HCT116 (cell line): ENCODE measurements around the gene HERPUD2. TPM values are rescaled to one million over a fixed set of nuclear protein-coding genes. Genes with fewer than 3 reads are reported as not detected.

Experiments
- ATAC-seq: fragments of 200-7000 bp; cut with Tn5 transposase; 2 replicates; pipeline ENCODE4 v1.9.1; 2020; ENCODE audit warnings: mild to moderate bottlenecking, moderate library complexity
- BruUV-seq: library from RNA; stranded (reverse); fragments of 400-500 nt; replicated peaks from 2 replicates; lab custom pipeline; 2021; lab: Mats Ljungman, UMichigan
- CTCF ChIA-PET: fragments of 300-600 bp; sonication (Branson Sonifier 250); formaldehyde crosslinking; loops from one replicate; lab custom pipeline; 2021; ENCODE audit warnings: antibody characterized with exemption; lab: Charles Lee
- POLR2A ChIA-PET: fragments of 300-600, 350-600 bp; sonication (Branson Sonifier 250); formaldehyde crosslinking; loops from one replicate; lab custom pipeline; 2021; ENCODE audit warnings: antibody characterized with exemption; lab: Charles Lee
- RAD21 ChIA-PET, 2 experiments: fragments of 300-600 bp; sonication (Branson Sonifier 250); formaldehyde crosslinking; loops; one replicate each; lab custom pipeline; 2023; ENCODE audit warnings: low total read pairs in 2 of 2; ENCODE audit not compliant: uncharacterized antibody in 2 of 2, unreplicated experiment in 2 of 2, low non-redundant PET in 1 of 2; lab: Charles Lee
- DNase-seq: peaks from one replicate; pipeline ENCODE4 v3.0.0-alpha.2; 2010; ENCODE audit warnings: low read depth, low spot score
- H2AFZ ChIP-seq: fragments of 200-600 bp; shearing (Covaris generic), sonication (generic); 2 replicates; pipeline ENCODE4 v1.6.1; 2017; ENCODE audit warnings: low read depth, mixed run types, mixed read lengths, antibody characterized with exemption, low read length; ENCODE audit not compliant: poor library complexity, severe bottlenecking
- H3K27ac ChIP-seq: 2 replicates; pipeline ENCODE4 v1.5.1; 2012; ENCODE audit warnings: low read depth, low read length
- H3K27me3 ChIP-seq: fragments of 200-600 bp; sonication (generic); 2 replicates; pipeline ENCODE4 v1.6.1; 2016; ENCODE audit warnings: mixed run types, low read length, mixed read lengths; ENCODE audit not compliant: insufficient read depth
- H3K36me3 ChIP-seq, 2 experiments: fragments of 200-500 bp in 1 of 2; fragments of 200-600 bp in 1 of 2; sonication (Bioruptor generic) in 1 of 2; sonication (generic) in 1 of 2; 2 replicates each; pipeline versions ENCODE4 v1.5.1 to v1.6.1; 2014 to 2016; ENCODE audit warnings: low read length in 2 of 2, inconsistent platforms in 1 of 2, mixed read lengths in 1 of 2, mixed run types in 1 of 2; ENCODE audit not compliant: insufficient read depth in 2 of 2, control insufficient read depth in 1 of 2
- H3K4me1 ChIP-seq, 2 experiments: fragments of 200-600 bp in 1 of 2; sonication (generic) in 1 of 2; 2 replicates each; pipeline versions ENCODE4 v1.5.1 to v1.6.1; 2012 to 2017; ENCODE audit warnings: low read length in 2 of 2, inconsistent platforms in 1 of 2, mild to moderate bottlenecking in 1 of 2, mixed read lengths in 1 of 2, mixed run types in 1 of 2, moderate library complexity in 1 of 2; ENCODE audit not compliant: insufficient read depth in 2 of 2, control insufficient read depth in 1 of 2
- H3K4me2 ChIP-seq: fragments of 200-600 bp; sonication (generic); 2 replicates; pipeline ENCODE4 v1.6.1; 2017; ENCODE audit warnings: mixed run types, low read length, mixed read lengths
- H3K4me3 ChIP-seq, 2 experiments: fragments of 200-600 bp in 1 of 2; sonication (generic) in 1 of 2; replicated peaks in 1 of 2; 2 replicates each; pipeline ENCODE4 v1.5.1; 2011 to 2016; ENCODE audit warnings: low read length in 2 of 2, control low read depth in 1 of 2, low read depth in 1 of 2, mild to moderate bottlenecking in 1 of 2, mixed read lengths in 1 of 2, mixed run types in 1 of 2
- H3K79me2 ChIP-seq: fragments of 200-600 bp; sonication (generic); 2 replicates; pipeline ENCODE4 v1.6.1; 2017; ENCODE audit warnings: mild to moderate bottlenecking, mixed run types, low read length, moderate library complexity, mixed read lengths; ENCODE audit not compliant: insufficient read depth
- H3K9ac ChIP-seq: fragments of 200-600 bp; sonication (generic); 2 replicates; pipeline ENCODE4 v1.6.1; 2016; ENCODE audit warnings: low read length, mixed read lengths
- H3K9me2 ChIP-seq: fragments of 200-600 bp; sonication (generic), shearing (Covaris generic); 2 replicates; pipeline ENCODE4 v1.6.1; 2017; ENCODE audit warnings: mixed run types, mild to moderate bottlenecking, moderate library complexity; ENCODE audit not compliant: insufficient read depth
- H3K9me3 ChIP-seq, 2 experiments: fragments of 200-500 bp in 1 of 2; fragments of 200-600 bp in 1 of 2; sonication (Bioruptor generic) in 1 of 2; sonication (generic) in 1 of 2; 2 replicates each; pipeline ENCODE4 v1.6.1; 2014 to 2017; ENCODE audit warnings: low read length in 2 of 2, mixed read lengths in 2 of 2, inconsistent platforms in 1 of 2, low read depth in 1 of 2, mild to moderate bottlenecking in 1 of 2, mixed run types in 1 of 2, moderate library complexity in 1 of 2; ENCODE audit not compliant: control insufficient read depth in 1 of 2, insufficient read depth in 1 of 2
- H4K20me1 ChIP-seq: fragments of 200-600 bp; sonication (generic), shearing (Covaris generic); 2 replicates; pipeline ENCODE4 v1.6.1; 2017; ENCODE audit warnings: mixed run types, mild to moderate bottlenecking, moderate library complexity; ENCODE audit not compliant: insufficient read depth
- CBX3 ChIP-seq: IDR thresholded peaks from 2 replicates; pipeline ENCODE4 v1.6.1; 2012; ENCODE audit warnings: low read depth
- CTCF ChIP-seq, 3 experiments: fragments of 200-600 bp in 1 of 3; sonication (generic) in 1 of 3; IDR thresholded peaks in 2 of 3; conservative IDR thresholded peaks in 1 of 3; 2 replicates each; pipeline ENCODE4 v1.5.1; 2012 to 2017; ENCODE audit warnings: low read depth in 2 of 3, low read length in 2 of 3, antibody characterized with exemption in 1 of 3, borderline replicate concordance in 1 of 3, control low read depth in 1 of 3, mild to moderate bottlenecking in 1 of 3, mixed read lengths in 1 of 3, mixed run types in 1 of 3, moderate library complexity in 1 of 3; ENCODE audit not compliant: insufficient read depth in 1 of 3
- EGR1 ChIP-seq: IDR thresholded peaks from 2 replicates; pipeline ENCODE4 v1.6.1; 2012; ENCODE audit warnings: low read depth
- ELF1 ChIP-seq: IDR thresholded peaks from 2 replicates; pipeline ENCODE4 v1.6.1; 2012; ENCODE audit warnings: low read depth, borderline replicate concordance
- EZH2phosphoT487 ChIP-seq: fragments of 200-600 bp; IDR thresholded peaks from 2 replicates; pipeline ENCODE4 v1.6.1; 2018; ENCODE audit warnings: antibody characterized with exemption, borderline replicate concordance
- POLR2AphosphoS5 ChIP-seq: IDR thresholded peaks from 2 replicates; pipeline ENCODE4 v1.6.1; 2011; ENCODE audit warnings: mild to moderate bottlenecking, low read depth, low read length, moderate library complexity
- RAD21 ChIP-seq: IDR thresholded peaks from 2 replicates; pipeline ENCODE4 v1.6.1; 2012; ENCODE audit warnings: low read depth, mild to moderate bottlenecking
- SP1 ChIP-seq: IDR thresholded peaks from 2 replicates; pipeline ENCODE4 v1.6.1; 2012; ENCODE audit warnings: low read depth
- SRF ChIP-seq: IDR thresholded peaks from 2 replicates; pipeline ENCODE4 v1.6.1; 2012; ENCODE audit warnings: low read depth
- TCF7L2 ChIP-seq: IDR thresholded peaks from 2 replicates; pipeline ENCODE4 v1.7.0; 2011; ENCODE audit warnings: borderline replicate concordance, inconsistent platforms; ENCODE audit not compliant: insufficient read depth, insufficient read length; ENCODE audit errors: extremely low read depth
- YY1 ChIP-seq: IDR thresholded peaks from 2 replicates; pipeline ENCODE4 v1.6.1; 2011; ENCODE audit warnings: low read length, low read depth, moderate library complexity, mild to moderate bottlenecking; ENCODE audit not compliant: insufficient replicate concordance; ENCODE audit errors: extremely low read depth
- ZNF274 ChIP-seq: fragments of 200-500 bp; sonication (Bioruptor generic); IDR thresholded peaks from 2 replicates; pipeline ENCODE4 v1.6.1; 2014; ENCODE audit warnings: mild to moderate bottlenecking, low read depth, low read length, inconsistent platforms
- intact Hi-C: fragments of 100-400 bp; cut with micrococcal nuclease; formaldehyde crosslinking; loops from 2 replicates; pipeline ENCODE4 v1.10.0; 2022
- total RNA-seq: library from RNA; stranded (reverse); gene quantifications from one replicate; pipeline ENCODE4 v1.2.1, GENCODE V29; 2021; ENCODE audit not compliant: unreplicated experiment
- TF ChIP-seq, protein P1 (sequence below): IDR thresholded peaks from 2 replicates; pipeline ENCODE4 v1.6.1; 2012
- TF ChIP-seq, protein P2 (sequence below): IDR thresholded peaks from 2 replicates; pipeline ENCODE4 v1.6.1; 2012

HERPUD2 gene
- total RNA-seq, 1 experiment from 2014 or later, result 20.5 TPM

DNA sequence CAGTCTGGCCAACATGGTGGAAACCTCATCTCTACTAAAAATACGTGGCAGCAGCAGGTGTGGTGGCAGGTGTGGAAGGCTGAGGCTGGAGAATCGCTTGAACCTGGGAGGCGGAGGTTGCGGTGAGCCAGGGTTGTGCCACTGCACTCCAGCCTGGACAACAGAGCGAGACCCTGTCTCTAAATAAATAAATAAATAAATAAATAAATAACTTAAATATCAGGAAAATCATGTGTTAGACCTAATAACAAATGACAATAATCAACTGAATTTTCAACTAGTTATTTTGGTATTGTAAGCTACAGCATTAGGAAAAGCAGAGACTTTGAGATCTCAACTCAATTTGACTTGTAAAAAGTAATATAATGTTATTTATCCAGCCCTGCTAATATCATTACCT, 9.2 kb downstream of the HERPUD2 start:
- Histone ChIP-seq H3K36me3 (no peaks in the 10 kb centered on the region), H3K27me3 (no peaks in the 10 kb centered on the region), H3K79me2 (peaks cover 38% of the 10 kb centered on the region), H3K9me2 (no peaks in the 10 kb centered on the region), H3K4me2 (no peak overlapping the region), H2AFZ (no peak overlapping the region), H3K9me3 (no peaks in the 10 kb centered on the region), H4K20me1 (no peaks in the 10 kb centered on the region), H3K9ac (no peak overlapping the region), H3K27ac (no peak overlapping the region), H3K4me1 (no peaks in the 10 kb centered on the region), H3K4me3 (no peak overlapping the region)
- no peak for ATAC-seq
- no peak for DNase-seq
- CTCF ChIA-PET, result no interaction called here
- no peak for TF ChIP-seq EZH2phosphoT487
- TF ChIP-seq SRF, result no peak
- no peak for TF ChIP-seq CBX3
- no peak for TF ChIP-seq EGR1
- TF ChIP-seq YY1, result no peak
- TF ChIP-seq ZNF274, result no peak
- TF ChIP-seq SP1, result no peak
- intact Hi-C loops, result no loop called here
- RAD21 ChIA-PET, result no interaction called here
- POLR2A ChIA-PET, result no interaction called here
- no TSS peak for BruUV-seq

DNA sequence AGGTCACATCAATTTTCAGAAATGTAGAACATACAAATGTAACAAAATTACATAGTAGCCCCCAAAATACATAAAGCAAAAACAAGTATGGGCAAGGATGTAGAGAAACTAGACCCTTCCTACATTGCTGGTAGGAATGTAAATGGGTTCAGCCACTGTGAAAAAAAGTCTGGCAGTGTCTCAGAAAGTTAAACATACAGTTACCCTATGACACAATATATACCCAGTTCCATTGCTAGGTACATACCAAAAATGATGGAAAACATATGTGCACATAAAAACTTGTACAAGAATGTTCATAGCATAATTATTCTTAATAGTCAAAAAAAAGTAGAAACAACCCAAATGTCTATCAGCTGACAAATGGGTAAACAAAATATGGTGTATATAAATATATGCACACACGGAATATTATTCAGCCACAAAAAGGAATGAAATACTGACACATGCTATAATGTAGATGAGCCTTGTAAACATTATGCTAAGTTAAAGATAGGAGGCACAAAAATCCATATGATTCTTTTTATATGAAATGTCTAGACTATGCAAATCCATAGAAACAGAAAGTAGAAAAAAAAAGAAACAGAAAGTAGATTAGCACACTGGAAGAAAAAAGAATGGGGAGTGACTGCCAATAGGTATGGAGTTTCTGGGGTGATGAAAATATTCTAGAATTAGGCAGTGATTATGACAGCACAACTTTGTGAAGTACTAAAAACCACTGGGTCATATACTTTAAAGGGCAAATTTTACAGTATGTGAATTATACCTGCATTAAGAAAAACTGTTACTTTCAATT, 13.5 kb downstream of the HERPUD2 start:
- no peaks in the 10 kb centered on the region for H4K20me1 ChIP-seq
- H3K9me2 ChIP-seq, result no peaks in the 10 kb centered on the region
- CTCF ChIA-PET, result no interaction called here
- H2AFZ ChIP-seq, result no peak overlapping the region
- no peak overlapping the region for H3K4me3 ChIP-seq
- intact Hi-C loops, result no loop called here
- H3K27me3 ChIP-seq, result no peaks in the 10 kb centered on the region
- RAD21 ChIA-PET, result no interaction called here
- POLR2A ChIA-PET, result no interaction called here
- H3K4me1 ChIP-seq, result no peaks in the 10 kb centered on the region
- no peak overlapping the region for H3K4me2 ChIP-seq
- ATAC-seq, result no peak
- TF ChIP-seq SRF, result no peak
- TF ChIP-seq YY1, result no peak
- TF ChIP-seq RAD21, result no peak
- TF ChIP-seq TCF7L2, result no peak
- TF ChIP-seq EGR1, result no peak
- TF ChIP-seq CTCF (IDR thresholded peaks at IDR 0.05 in 2 of 3, conservative IDR thresholded peaks at IDR 0.05 in 1 of 3; ENCODE audit: borderline replicate concordance in 1 of 3, insufficient read depth in 1 of 3, low read depth in 2 of 3, low read length in 2 of 3), result no peak
- TF ChIP-seq CBX3, result no peak
- TF ChIP-seq, protein P1, sequence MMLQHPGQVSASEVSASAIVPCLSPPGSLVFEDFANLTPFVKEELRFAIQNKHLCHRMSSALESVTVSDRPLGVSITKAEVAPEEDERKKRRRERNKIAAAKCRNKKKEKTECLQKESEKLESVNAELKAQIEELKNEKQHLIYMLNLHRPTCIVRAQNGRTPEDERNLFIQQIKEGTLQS, result no peak
- TF ChIP-seq ELF1, result no peak
- no peak for TF ChIP-seq SP1
- no peak for TF ChIP-seq POLR2AphosphoS5
- TF ChIP-seq, protein P2, sequence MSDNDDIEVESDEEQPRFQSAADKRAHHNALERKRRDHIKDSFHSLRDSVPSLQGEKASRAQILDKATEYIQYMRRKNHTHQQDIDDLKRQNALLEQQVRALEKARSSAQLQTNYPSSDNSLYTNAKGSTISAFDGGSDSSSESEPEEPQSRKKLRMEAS, result no peak
- TF ChIP-seq, all 23 proteins: peak for 0
- no peaks in the 10 kb centered on the region for H3K9me3 ChIP-seq
- no peaks in the 10 kb centered on the region for H3K36me3 ChIP-seq
- DNase-seq, result no peak
- peaks cover 23% of the 10 kb centered on the region for H3K79me2 ChIP-seq
- H3K27ac ChIP-seq, result no peak overlapping the region
- H3K9ac ChIP-seq, result no peak overlapping the region
- no TSS peak for BruUV-seq
